T-helper 1 cell (primary cell): Measurements from ENCODE around the gene WDR38.

Source experiments
- DNase-seq, 5 donors: peaks; one replicate each; pipeline ENCODE4 v3.0.0-alpha.2; 2012 to 2020

Gene WDR38

GRCh38 chr9:124859803-124860581 is 6.7 kb downstream of the WDR38 start:
- no peak for DNase-seq

GRCh38 chr9:124860582-124861341 is 7.5 kb downstream of the WDR38 start:
- DNase-seq: no peak

- DNase-seq: peak; percentile 91 to 96 (median 94)
These were observed 8.3 kb downstream of the WDR38 start, which contains the start of the genes ARPC5L and RPL35 for GRCh38 chr9:124861342-124862229. TSS of gene ARPC5L (plus strand) at chr9:124862130. CDS start at chr9:124869291, 7,161 bp downstream. TSS of gene RPL35 (minus strand) at chr9:124861957. CDS start at chr9:124861912, 45 bp downstream.

- no peak for DNase-seq
These were observed 10.2 kb downstream of the WDR38 start for GRCh38 chr9:124863371-124863871.

GRCh38 chr9:124868511-124869465 is 15.5 kb downstream of the WDR38 start:
- DNase-seq: peak; percentile 83 to 92 (median 85)

- DNase-seq: peak in 4 of 5 donors; percentile 33 to 39 (median 38)
These were observed 16.3 kb downstream of the WDR38 start for GRCh38 chr9:124869466-124869985.

GRCh38 chr9:124869986-124870560 is 16.8 kb downstream of the WDR38 start:
- peak; percentile 42 to 94 (median 60) for DNase-seq

GRCh38 chr9:124870723-124871122 is 17.5 kb downstream of the WDR38 start:
- DNase-seq: no peak

GRCh38 chr9:124871156-124871561 is 17.9 kb downstream of the WDR38 start:
- no peak for DNase-seq

GRCh38 chr9:124873664-124874063 is 20.4 kb downstream of the WDR38 start:
- DNase-seq: no peak

GRCh38 chr9:124875501-124875900 is 22.2 kb downstream of the WDR38 start:
- no peak for DNase-seq

GRCh38 chr9:124877021-124877782 is 23.9 kb downstream of the WDR38 start:
- no peak for DNase-seq

GRCh38 chr9:124878021-124878420 is 24.8 kb downstream of the WDR38 start:
- no peak for DNase-seq

GRCh38 chr9:124878518-124878917 is 25.3 kb downstream of the WDR38 start:
- DNase-seq: no peak

GRCh38 chr9:124879226-124879625 is 26.0 kb downstream of the WDR38 start:
- DNase-seq: no peak

- DNase-seq: no peak
These were observed 27.2 kb downstream of the WDR38 start for GRCh38 chr9:124880501-124880900.

- no peak for DNase-seq
These were observed 28.0 kb downstream of the WDR38 start for GRCh38 chr9:124881138-124881743.

GRCh38 chr9:124882231-124882630 is 29.0 kb downstream of the WDR38 start:
- DNase-seq: no peak

- no peak for DNase-seq
These were observed 31.1 kb downstream of the WDR38 start for GRCh38 chr9:124884376-124884775.
